ENCODE results near the gene PDE4B.
A peak's percentile ranks its signal among the peaks of the same experiment; 100 is the strongest.

The PDE4B gene

DNA sequence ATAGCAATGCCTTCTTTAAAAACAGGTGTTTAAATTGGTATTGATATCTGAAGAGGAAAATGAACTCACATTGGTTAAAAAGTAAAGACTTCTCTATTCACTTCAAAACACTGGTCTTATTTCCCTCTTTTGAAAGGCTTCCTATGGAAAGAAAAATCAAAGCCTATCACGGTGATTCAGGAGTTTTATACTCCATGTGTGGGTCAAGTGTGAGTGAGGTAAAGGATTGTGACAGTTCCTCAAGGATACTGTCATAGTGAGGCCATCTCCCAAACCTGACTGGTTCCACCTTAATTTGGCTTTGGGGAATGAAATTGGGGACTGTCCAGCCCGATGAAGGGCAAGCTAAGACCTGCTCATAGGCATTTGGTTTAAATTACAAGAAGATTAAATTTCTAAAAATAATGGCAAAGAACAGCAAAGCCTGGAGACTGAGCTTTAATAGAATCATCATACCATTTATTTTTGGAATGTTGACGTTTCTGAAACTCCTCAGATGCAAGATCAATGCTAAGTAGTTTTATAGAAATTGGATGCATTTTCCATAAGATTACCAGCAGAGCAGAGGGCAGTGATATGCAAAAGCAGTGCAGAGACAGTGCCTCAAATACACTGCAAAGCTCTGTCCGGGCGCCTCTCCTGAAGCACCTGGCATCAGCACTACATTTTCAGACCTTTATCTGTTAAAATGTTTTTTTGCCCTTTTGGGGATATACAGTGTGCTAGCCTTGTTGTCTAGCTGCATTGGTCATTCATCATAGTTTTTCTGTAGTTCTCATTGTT is 439.2 kb downstream of the PDE4B start:
- no peak overlapping the region for H3K27ac ChIP-seq
- TF ChIP-seq, protein P1, sequence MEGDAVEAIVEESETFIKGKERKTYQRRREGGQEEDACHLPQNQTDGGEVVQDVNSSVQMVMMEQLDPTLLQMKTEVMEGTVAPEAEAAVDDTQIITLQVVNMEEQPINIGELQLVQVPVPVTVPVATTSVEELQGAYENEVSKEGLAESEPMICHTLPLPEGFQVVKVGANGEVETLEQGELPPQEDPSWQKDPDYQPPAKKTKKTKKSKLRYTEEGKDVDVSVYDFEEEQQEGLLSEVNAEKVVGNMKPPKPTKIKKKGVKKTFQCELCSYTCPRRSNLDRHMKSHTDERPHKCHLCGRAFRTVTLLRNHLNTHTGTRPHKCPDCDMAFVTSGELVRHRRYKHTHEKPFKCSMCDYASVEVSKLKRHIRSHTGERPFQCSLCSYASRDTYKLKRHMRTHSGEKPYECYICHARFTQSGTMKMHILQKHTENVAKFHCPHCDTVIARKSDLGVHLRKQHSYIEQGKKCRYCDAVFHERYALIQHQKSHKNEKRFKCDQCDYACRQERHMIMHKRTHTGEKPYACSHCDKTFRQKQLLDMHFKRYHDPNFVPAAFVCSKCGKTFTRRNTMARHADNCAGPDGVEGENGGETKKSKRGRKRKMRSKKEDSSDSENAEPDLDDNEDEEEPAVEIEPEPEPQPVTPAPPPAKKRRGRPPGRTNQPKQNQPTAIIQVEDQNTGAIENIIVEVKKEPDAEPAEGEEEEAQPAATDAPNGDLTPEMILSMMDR (conservative IDR thresholded peaks at IDR 0.05), result no peak

DNA sequence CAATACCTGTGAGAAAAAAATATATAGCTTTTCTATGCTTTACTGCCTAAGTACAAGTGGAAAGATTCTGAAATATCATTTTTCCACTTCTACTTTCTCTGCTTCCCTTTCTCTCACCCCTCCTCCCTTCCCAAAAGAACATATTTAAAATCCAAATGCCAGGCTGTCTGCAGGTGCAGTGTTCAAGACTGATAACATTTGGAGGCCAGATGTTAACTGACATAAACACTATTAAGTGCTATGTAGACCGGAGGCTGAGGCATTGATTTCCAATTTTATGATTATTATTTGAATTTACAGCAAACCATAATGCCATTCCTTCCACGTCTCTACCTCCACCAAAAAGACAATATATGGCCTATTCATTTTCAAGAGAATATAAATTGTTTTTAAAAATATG is 444.3 kb downstream of the PDE4B start:
- TF ChIP-seq, protein P1 (conservative IDR thresholded peaks at IDR 0.05), result no peak
- no peak overlapping the region for H3K27ac ChIP-seq

DNA sequence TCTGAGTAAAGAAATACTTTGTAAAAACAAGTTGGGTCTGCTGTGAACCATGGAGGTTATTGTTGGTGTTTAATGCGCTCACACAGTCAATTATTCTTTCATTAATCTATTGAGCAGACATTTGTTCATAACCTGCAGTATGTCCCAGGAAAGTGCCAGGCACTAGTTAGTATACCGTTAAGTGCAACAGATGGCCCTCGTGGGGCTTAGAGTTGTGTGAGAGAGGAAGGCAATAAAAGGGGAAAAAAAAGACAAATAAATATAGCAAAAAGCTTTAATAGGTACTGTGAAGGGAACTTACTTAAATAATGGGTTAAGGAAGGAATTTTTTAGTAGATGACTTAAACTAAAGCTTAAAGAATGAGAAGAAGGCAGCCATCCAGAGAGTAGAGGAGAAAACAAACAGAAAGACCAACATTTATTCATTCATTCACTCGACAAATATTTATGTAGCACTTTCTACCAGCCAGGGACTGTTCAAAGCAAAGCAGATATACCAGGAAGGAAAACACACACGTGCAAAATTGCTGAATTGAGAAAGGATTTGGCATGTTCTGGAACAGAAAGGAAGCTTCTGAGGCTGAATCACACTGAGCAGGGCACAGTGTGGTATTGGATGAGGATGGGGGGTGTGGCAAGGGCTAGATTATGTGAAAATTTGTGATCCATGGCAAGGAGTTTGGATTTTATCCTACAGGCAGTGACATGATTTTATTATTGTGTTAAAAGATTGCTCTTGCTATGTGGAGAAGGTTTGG is 445.2 kb downstream of the PDE4B start:
- TF ChIP-seq, protein P1 (conservative IDR thresholded peaks at IDR 0.05), result no peak
- peak overlapping the region; percentile 5; the same call in 1 of the 2 replicates for H3K27ac ChIP-seq

DNA sequence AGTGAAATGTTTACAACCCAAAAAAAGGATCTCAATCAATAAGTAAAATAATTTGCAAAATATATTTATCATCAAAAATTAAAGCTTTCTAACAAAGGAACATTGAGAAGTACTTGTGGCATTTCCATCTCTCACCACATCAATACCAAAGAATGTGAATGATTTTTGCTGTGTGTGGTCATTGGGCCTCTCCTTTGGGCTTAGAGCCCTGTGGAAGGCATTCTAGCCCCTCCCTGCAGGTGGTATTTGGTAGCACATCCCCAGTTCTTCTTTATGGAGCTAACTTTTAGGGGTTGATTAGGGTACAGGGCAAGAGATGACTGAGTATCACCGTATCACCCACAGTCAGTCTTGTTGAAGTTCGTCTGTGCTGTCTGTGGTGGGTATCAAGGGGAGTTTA is 447.1 kb downstream of the PDE4B start:
- no peak overlapping the region for H3K27ac ChIP-seq
- TF ChIP-seq, protein P1 (conservative IDR thresholded peaks at IDR 0.05), result no peak

DNA sequence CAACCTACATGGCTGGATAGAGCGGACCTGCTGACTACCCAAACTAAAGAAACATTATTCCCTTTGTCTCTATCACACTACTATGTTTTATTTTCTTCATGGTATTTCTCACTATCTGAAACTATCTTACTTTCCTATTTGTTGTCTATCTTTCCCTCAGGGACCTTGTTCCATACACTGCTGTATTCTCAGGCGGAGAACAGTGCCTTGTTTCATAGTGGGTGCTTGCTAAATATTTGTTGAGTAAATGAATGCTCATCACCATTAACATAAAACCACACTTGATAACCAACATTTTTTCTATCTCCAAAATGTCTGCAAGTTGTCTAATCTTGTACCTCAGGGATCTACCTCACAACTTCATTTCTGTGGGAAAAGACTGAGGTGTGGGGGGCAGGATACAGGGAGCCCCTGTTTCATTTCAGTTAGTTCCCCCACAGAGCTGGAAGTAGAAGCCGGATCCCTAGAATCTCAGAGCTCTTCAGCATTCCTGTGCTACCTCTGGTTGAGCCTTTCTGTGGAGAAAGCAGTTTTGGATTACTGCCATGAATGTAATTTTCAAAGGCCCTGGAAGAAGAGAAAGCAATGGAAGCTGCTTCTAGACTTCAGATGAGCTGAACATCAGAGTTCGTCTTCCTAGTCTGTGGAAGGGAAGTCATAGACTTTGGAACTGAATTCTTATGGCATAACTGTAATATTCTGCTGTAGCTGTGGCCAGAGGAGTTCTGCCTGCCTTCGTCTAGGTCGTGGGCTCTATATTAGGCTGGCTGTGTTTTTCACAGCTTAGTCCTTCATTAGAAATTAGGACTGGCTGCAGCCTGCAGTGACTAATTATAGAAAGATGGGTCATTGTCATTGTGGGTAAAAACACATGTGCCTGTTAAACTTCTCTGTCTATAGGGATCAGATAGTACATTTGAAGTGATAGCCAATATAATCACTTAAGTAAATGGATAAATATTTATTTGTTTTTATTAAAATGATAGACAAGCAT is 448.1 kb downstream of the PDE4B start:
- H3K27ac ChIP-seq, result no peak overlapping the region
- TF ChIP-seq, protein P1 (conservative IDR thresholded peaks at IDR 0.05), result no peak

DNA sequence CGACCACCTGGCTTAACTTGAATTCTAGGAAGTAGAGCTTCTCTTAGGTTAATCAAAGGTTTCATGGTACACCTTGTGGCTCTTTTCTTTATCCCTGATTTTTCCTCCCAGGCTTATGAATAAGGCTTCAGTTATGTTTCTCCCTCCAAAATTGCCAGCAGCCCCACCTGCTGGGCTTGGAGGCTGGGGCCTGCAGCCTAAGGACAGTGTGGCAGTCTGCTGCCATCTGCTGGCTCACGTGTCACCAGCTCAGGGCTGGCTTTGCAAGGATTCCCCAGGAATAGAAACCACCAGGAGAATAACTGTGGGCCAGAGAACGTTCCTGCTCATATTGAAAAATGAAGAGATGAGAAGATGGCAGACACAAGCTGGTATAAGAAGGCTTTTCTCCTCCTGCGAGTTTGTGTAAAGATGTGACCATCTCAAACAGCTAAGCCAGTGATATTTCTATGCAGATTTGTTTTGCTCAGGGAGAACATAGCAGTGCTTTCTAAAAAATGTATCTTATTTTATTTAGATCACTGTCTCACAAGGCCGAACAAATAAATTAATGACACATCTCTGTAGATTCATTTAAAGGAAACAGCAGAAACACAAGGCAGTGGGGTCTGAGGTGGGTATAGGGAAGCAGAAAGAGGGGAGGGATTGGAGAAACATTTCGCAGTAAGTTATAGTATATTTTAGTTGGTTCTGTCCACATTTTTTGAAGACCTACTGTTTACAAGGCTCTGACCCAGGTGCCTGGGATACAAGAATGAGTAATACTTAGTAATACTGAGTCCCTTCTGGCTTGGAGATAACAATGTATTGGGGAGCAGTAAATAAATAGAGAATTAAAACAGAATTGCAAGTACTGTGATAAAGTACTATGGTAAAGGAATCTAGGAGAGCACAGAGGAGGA is 450.2 kb downstream of the PDE4B start:
- TF ChIP-seq, protein P1 (conservative IDR thresholded peaks at IDR 0.05), result peak; percentile 99
- H3K27ac ChIP-seq, result no peak overlapping the region

Data from VCaP (cell line).